GM21529 (cell line): Measurements from ENCODE around the gene DBR1.
"Not testable (repeated sequence)": the region's sequence is repeated elsewhere in the genome, so short reads cannot be mapped to it uniquely, and the experiment has no call there.

Source experiments
- ATAC-seq: cut with Tn5 transposase; IDR thresholded peaks from one replicate; pipeline ENCODE4 v1.9.1; 2021; ENCODE audit not compliant: unreplicated experiment

DBR1 gene

DNA sequence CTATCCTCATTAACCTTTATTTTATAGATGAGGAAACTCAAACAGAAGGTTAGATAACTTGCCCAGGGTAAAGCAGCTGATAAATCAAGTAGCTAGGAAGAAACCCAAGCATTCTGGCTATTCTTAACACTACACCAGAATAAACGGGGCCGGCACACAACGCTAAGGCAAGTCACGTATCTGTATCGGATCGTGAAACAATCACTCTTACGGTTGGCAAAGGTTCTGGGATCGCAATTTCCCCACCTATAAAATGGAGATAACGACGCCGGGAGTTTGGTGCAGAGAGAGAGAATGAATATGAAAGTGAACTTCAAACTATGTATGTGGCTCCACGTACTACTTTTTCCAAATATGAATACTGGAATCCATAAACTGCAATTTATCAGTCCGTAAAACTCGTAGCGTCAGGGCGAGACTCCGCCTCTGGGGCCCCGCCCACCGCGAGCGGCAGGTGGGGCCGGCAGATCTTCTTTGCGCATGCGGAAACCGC is 12.1 kb upstream of the DBR1 start:
- peak; percentile 88 for ATAC-seq

DNA sequence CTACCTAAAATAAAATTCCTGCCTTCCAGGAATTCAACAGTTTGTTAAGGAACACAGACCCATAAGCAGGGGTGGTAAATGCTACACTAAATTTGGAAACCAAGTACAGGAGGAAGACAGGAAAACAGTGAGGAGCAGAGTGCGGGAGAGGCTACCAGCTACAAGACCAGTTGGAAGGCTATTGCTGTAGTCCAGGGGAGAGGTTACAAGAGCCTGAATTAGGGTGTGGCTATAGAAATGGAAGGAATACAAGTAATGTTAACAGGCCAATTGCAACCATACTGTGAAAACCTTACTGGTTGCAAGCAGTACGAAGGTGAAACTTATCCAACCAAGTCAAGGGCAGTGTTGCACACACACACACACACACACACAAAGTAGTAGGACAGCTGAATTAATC is 11.5 kb upstream of the DBR1 start:
- ATAC-seq: no peak

DNA sequence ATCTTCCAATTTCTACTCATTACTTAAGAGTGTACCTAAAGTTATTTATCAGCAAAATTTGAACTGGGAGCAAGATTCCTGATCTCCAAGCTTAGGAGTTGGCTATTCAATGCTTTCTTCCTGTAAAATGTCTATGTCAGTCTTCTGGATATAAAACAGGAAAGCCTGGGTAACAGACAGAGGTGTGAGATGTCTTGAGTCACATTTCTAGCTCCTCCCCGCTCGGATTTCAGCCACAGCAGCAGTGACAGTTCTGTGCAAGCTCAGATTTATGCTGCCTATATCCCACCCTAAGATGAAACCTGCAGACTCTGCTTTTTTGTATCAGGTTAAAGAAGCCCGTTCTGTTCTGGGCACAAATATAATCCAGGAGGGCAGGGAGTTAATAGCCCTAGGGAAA is 10.3 kb upstream of the DBR1 start:
- no peak for ATAC-seq

DNA sequence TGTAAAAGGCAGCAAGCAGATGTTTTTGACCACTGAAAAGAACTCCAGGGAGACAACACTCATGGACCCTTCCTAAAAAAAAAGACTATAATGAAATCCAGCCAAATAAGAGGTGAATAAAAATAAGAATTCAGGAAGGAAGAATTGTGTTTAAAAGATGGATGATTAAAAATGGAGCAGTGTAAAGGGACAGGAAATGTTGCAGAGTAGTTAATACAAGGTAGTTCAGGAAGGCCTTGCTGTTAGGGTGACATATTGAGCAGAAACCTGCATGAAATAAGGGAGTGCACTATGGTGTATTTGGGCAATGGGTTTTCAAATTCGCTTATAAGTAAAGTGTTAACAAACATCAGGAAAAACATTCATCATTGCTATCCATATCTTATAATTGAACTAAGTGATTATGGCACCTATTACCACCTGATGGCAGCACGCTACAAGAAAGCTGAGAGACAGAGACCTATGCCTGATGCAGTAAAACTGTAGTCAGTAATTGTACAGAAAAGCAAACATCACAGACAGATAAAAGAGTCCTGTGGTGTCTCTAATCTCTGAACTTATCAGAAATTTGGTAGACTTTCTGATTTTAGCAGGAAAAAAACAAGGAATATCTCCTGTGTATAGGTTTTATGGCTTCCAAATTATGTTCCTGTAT is 5.8 kb upstream of the DBR1 start:
- ATAC-seq: peak; percentile 74

- peak; percentile 3 for ATAC-seq
Observed at GRCh38 chr3:138173769-138174420, 826 bp downstream of the DBR1 start.

DNA sequence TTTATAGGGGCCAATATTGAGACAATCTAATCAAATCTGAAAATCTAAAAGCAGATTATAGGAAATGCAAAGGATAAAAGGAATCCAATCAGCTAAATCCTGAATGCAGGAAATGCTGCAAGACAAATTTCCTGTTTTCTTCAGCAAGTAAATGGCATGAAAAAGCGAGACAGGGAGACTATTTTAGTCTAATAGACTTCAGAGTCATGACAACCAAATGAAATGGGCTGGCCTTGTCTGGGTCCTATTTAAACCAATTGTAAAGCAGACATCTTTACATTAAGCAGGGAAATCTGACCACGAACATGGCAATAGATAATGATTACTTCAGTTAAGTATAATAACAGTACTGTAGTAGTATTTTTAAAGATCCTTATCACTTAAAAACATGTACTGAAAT is 2.1 kb downstream of the DBR1 start:
- ATAC-seq: no peak

DNA sequence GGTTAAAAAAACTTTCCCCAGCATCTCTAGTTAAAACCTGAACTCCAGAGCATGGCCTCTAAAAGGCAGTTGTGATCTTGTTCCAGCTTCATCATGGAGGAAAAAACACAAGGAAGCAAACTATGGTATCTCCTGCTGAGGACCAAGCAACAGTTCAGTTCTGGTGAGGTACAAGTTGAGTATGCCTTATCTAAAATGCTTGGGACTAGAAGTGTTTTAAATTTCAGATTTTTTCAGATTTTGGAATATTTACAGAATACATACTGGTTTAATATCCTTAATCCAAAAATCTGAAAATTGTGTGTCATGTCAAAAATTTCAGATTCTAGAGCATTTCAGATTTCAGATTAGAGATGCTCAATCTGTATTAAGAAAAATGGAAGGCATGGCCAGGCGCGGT is 9.7 kb downstream of the DBR1 start:
- ATAC-seq: no peak

DNA sequence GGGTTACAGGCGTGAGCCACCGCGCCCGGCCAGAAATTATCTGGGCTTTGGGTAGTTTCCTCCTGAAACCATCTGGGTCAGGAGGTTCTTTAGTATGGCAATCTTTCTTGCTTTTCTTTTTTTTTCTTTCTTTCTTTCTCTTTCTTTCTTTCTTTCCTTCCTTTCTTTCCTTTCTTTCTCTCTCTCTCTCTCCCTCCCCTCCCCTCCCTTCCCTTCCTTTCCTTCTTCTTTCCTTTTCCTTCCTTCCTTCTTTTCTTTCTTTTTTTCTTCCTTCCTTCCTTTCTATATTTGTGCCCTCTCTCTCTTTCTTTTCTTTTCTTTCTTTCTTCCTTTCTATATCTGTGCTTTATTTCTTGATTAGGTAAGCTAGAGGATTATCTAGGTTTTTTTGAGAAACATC is 17.0 kb downstream of the DBR1 start:
- no peak for ATAC-seq

- no peak for ATAC-seq
Observed at GRCh38 chr3:138154534-138154933, 20.2 kb downstream of the DBR1 start.

DNA sequence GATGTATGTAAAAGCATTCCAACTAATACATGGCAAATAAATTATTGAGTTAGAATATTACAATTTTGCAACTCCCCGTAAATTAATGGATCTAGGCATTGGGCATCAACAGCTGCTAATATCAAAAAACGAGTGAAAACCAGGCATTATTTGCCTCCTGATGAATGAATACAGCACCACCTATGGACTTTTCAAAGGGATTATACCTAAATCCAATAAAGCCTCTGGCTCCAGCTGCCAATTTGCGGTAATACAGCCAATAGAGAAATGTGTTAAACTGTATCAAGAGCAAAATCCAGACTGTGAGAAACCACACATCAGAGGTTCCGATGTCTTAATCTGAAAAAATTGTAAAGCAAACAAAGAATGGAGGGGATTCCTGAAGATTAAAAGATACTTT is 26.2 kb downstream of the DBR1 start:
- no peak for ATAC-seq

GRCh38 chr3:138142181-138142580 is 32.5 kb downstream of the DBR1 start:
- ATAC-seq: not testable (repeated sequence)

- ATAC-seq: no peak
Observed at GRCh38 chr3:138140940-138141339, 33.8 kb downstream of the DBR1 start.

GRCh38 chr3:138139691-138140090 is 35.0 kb downstream of the DBR1 start:
- no peak for ATAC-seq

- no peak for ATAC-seq
Observed at GRCh38 chr3:138137861-138138260, 36.9 kb downstream of the DBR1 start.

DNA sequence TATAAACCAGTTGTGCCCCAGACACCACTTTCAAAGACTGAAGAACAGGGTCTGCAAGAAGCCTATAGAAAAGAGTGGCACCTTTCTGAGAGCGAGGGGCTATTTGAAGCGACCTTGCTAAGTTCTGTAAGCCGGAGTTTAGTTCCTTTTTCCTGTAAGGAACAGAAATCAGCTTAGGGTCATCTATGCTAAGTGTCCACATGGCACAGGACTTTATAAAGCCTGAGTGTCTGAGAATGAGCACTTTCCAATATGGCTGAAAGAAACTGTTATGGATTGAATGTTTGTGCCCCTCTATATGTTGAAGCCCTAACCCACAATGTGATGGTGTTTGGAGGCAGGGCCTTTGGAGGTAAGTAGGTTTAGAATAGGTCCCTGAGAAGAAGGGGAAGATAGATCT is 38.5 kb downstream of the DBR1 start:
- no peak for ATAC-seq

DNA sequence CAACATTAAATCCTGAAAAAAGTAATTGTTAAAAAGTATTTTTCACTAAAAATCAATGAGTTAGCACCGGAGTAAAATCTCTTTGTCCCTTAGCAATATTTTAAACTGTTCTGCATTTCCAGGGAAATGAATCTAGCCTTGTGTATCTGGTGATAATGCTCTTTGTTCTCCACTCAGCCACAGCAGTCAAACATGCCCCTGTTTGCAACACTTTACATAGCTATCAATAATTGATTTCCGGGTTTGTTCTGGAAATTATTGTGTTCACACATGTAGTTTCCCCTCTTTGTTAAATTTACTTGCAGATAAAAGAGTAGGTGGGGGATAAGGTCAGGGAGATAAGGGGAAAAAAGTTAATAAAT is 38.9 kb downstream of the DBR1 start:
- ATAC-seq: no peak

DNA sequence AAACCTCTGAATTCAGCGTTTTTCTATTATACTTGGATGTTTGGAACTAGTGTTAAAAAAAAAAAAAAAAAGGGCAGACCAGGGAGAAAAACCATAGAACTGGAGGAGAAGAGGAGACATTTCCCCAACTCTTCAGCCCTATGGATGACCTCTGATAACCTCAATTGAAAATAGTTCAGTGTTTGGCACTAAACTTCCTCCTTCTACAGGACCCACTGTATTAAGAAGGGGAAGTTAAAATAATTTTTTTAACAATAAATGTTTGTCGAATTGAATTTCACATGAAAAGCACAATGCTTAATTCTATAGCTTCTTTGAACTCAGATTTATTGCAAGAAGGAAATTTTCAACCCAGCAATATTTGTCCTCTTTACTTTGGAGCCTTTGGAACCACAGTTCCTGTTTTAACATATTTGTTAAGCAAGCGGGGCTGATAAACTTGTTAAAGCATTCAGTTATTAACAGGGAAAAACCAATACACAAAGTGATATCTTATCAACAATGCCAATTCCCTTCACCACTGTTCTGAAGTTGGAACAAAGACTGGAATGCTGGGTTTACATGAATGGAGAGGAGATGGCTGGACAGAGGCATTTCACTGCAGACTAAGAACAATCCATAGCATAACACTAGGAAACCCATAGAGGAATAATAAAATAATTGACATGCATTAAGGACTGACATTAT is 39.4 kb downstream of the DBR1 start:
- no peak for ATAC-seq

DNA sequence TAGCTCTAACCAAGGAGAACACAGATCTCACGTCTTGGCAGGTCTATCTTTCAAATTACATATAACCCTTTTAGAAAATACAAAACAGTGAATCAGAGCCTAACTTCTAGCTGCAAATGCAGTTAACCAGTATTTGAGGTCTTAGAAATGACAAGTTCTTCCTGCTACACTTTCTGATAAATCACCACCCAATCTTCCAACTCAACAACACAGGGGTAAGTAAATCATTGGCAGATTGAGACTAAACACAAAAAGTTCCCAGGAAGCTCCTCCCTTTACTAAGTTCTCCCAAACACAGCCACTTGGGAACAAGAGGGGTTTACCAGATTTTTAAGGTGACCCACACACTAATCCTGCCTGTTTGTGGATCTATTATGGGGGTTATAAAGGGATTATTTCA is 42.5 kb downstream of the DBR1 start, which contains the start of gene A4GNT:
TSS of gene A4GNT (minus strand) at position 152 of the 400 bp plus-strand sequence. CDS start 1,134 bp downstream, outside the sequence.
- ATAC-seq: no peak

DNA sequence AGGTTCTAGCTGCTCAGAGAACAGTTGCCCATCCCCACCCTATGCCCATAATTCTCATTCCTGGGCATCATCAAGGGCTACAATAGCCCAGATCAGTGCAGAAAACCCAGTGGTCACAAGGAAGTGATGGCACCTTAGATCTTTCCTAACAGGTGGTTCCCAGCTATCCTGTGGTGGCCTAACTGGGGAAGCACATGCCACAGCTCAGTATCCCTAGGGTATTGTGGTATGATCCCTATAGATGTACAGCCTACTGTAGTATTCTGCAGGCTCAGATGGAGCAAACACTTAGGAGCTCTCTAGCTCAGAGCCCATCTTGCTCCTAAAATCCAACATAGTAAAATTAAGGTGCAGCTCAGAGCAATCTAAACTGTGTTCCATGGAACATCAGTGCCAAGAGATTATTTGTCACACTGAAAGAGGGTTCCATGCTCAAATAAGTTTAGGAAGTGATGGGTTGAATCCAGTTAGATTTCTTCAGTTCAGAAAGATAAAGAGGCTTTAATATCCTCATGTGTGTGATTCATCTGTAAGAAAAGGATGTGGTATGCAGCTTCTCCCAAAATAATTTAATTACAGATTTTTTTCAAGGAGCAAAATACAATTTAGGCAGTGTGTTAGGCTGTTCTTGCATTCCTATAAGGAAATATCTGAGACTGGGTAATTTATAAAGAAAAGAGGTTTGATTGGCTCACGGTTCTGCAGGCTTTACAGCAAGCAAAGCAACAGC is 46.9 kb downstream of the DBR1 start:
- ATAC-seq: no peak

- no peak for ATAC-seq
Observed at GRCh38 chr3:138125548-138126221, 49.0 kb downstream of the DBR1 start.
